NT2/D1 (cell line): ENCODE measurements around the gene ELK3.

Experiments
- YY1 ChIP-seq: IDR thresholded peaks from 2 replicates; pipeline ENCODE4 v1.6.1; 2011; ENCODE audit not compliant: insufficient read length, insufficient read depth
- ZNF274 ChIP-seq: IDR thresholded peaks from 2 replicates; pipeline ENCODE4 v1.6.1; 2011; ENCODE audit warnings: mild to moderate bottlenecking, low read depth, low read length

GRCh38 chr12:96308881-96309280, 114.7 kb downstream of the ELK3 start:
- TF ChIP-seq ZNF274 (no peak), YY1 (no peak)
